Stimulated activated CD4-positive, alpha-beta T cell treated with anti-CD3 and anti-CD28 coated beads, TNF-alpha, amount 100 ng/mL, for 48 hours (primary cell): Measurements from ENCODE around the gene ICAM2.
"Not testable (repeated sequence)": the region's sequence is repeated elsewhere in the genome, so short reads cannot be mapped to it uniquely, and the experiment has no call there.

Experiments used
- DNase-seq, 3 donors: peaks; one replicate each; pipeline ENCODE4 v3.0.0-alpha.2; 2020; ENCODE audit warnings: low read depth in 3 of 3

The ICAM2 gene

DNA sequence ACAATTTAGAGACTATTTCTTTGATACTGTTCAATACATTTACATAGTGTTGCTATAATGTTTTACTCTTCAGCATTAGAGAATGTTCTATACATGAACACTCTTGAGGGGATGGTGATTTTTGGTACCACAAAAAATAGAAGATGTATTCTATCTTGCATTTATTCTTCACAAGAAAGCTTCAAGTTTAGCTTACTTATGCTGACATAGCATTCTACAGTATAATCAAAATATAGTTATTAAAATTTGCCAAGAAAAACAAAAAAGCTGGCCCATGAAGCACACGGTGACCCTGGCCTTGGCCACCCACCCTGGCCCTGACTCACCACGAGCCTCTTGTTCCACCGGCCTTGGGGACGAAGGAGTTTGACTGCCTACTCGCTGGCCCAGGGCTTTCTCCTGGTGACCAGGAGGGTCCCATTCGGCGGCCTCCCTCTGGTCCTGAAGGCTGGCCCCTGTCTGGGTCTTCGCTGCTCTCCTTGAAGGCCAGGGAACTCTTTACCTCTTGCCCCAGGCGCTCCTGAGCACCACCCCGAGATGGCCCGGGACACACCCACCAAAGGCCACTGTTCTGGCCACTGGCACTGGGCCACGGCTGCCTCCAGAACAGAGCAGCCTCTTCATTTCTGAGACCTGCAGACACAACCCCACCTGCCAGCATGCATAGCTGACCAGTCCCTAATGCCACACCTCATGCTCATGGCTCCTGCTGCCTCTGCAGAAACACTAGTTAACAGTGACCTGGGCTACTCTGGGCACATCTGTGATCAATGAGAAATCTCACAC is 22.5 kb upstream of the ICAM2 start:
- no peak for DNase-seq

DNA sequence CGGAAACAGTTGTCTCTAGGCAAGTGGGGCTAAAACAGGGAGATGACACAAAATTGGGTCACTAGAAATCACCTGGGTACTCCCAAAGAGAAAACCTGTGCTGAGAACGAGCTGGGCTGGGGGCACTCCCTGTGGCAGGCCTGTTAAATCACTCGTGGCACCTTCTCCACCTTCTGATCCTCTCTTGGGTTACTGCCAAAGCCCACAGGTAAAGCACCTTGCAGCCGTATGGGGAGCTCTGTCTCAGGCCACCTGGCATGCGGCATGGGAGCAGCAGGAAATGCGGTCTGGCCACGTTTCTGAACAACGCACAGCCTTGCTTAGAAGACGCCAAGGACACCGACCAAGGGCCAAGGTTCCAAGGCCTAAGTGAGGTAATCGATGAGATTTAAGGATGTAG is 21.5 kb upstream of the ICAM2 start:
- no peak for DNase-seq

DNA sequence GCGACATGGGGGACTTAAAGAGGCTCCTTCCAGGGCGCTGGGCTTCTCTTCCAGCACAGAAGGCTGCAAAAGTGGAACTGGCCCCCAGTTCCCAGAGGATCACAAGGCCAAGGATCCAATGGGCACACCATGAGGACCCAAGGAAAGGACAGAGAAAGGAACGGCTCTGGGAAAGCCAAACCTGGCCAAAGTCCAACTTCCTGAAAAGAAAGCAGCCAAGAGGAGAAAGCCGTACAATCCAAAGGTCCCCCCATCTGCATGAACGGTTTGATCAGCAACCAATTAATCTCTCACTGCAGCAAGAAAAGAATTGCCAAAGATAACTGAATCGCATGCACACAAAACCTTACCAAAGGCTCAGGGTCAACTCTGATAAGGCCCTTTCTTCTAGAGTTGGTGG is 19.8 kb upstream of the ICAM2 start:
- no peak for DNase-seq

DNA sequence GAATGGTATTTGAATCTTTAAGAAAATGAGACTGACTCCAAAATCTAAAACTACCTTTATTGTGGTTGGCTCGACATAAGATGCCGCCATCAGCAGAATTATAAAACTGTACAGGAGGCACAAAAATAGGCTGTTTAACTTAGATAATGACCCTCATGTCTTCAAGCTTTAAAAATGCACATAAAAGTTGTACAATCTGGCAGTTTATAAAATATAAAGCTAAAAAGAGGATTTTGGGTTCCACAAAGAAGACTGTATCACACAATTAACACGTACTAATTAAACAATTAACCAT is 18.6 kb upstream of the ICAM2 start:
- no peak for DNase-seq

DNA sequence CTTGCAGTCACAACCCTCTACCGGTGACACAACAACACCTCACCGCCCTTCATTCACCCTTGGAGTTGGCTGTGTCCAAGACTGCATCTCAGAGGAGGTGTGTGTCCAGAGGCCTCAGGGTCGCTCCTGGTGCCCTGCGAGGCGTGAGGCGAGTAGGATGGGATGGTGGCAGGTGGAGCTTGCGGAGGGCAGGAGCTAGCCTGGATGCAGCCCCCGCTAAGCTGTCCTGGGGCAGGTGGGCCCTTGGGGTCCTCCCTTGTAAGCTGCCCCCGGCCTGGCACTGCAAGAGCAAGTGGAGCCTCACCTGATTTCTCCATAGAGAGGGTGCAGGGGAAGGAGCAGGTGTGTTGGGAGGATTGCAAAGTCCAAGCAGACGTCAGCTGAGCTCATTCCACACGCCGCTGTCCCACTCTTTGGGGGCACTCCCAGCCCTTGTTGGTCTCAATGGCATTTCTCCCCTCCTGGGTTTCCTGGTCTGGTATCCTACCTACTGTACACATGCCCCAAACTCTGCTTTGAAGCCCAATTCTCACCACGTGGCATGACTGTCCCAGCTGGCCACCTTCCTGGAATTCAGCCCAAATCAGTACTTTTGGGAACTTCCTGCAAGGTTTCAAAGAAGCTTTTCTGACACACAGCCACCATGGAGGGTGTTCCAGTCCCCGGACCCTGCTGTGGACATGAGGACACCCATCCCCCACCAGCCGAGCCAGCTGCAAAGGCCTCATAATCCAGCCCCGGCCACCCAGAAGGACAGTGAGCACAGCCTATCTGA is 18.1 kb upstream of the ICAM2 start:
- DNase-seq: no peak

DNA sequence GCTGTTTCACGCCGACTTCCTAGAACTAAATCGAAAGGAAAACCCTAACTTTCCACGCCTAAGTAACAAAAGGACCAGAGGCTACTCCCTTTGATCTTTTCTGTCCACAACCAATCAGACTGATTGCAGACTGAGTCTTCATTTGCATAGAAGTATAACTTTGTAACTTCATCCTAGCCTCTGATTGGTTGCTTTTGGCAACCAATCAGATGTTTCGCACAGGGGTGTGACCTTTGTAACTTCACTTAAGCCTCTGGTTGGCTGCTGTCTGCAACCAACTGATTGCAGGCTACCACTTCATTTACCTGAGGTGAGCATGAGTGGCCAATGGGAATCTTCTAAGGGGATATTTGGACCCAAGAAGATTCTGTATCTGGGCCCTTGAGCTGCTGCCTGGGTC is 17.4 kb upstream of the ICAM2 start:
- no peak for DNase-seq

DNA sequence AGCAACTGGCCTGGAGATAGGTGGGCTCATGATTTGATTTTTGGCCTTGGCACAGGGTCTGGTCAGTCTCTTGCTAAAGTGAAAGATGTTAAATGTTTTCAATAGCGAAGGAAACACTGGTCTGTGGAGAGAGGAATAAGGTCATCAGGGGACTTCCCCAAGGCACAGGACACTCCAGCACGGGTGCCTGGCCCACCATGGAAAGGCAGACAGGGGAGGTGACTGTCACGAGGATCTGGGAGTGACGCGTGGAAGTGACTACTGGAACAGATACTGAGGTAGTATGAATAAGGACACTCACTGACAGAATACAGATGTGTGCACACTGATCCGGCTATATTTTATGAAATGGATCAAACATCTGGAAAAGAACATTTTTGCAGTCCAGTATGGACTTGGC is 16.7 kb upstream of the ICAM2 start:
- no peak for DNase-seq

DNA sequence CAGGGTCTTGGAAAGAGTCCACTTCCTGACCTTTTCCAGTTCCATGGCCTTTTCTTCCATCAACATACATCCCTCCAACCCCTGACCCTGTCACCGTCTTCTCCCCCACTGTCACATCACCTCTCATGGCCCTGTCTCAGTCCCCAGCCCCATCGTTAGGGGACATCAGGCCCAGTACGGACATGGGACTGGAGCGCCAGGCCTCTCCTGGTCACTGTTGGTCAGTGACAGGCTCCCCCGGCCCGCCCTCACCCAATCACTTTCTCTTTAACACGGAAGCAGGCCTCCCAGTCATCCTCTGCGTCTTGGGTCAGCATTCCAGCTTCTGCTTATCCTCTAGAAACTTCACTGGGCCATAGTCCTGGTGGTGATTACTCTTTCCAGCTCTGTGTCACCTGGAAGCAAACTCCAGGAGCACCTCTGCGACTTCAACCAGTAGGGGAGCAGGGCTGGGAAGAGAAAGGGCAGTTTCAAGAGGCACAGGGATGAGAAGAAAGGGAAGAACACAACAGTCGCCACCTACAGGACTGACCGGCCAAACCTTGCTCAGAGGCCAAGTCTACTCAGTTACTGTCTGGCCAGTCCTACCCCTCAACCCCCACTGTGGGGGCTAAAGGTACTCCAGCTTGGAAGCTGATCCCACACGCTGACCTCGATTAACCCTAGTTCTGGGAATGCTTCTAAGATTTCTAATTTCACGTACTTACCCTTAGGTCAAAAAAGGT is 15.9 kb upstream of the ICAM2 start:
- DNase-seq: no peak

DNA sequence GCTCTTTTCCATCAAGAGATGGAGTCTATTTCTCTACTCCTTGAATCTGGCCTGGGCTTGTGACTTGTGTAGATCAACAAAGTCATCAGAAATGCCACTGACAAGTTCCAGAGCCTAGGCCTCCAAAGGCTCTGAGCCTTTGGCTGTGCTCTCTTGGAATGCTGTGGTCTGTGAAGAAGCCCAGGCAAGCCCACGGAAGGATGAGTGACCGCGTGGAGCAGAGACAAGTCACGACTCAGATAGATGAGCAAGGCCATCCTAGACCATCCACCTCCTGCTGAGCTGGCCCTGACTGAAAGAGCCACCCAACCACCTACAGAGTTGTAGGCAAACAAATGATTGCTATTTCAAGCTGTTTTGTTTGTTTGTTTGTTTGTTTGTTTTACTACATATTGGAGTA is 11.6 kb upstream of the ICAM2 start:
- no peak for DNase-seq

DNA sequence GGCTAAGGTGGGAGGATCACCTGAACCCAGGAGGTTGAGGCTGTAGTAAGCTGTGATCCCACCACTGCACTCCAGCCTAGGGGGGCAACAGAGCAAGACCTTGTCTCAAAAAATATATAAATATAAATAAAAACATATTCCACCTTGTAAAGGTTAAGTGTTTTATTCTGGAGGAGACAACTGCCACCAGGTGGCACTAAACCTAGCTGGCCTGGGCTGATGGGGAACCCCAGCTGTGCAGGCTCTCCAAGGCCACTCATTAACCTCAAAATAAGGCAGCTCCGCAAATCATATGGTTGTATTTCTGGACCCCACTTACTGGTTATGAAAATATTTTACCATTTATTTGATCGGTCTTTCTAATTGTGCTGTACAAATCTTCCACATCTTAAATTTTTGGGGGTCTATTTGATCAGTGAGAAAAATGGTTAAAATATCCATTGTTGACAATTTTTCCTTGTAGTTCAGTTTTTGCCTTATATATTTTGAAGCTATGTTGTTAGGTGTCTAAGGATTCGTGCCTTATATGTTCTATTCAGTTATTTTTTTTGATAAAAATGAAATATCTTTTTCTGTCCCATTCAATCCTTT is 8.5 kb upstream of the ICAM2 start:
- DNase-seq: peak; percentile 48 to 69 (median 56)

DNA sequence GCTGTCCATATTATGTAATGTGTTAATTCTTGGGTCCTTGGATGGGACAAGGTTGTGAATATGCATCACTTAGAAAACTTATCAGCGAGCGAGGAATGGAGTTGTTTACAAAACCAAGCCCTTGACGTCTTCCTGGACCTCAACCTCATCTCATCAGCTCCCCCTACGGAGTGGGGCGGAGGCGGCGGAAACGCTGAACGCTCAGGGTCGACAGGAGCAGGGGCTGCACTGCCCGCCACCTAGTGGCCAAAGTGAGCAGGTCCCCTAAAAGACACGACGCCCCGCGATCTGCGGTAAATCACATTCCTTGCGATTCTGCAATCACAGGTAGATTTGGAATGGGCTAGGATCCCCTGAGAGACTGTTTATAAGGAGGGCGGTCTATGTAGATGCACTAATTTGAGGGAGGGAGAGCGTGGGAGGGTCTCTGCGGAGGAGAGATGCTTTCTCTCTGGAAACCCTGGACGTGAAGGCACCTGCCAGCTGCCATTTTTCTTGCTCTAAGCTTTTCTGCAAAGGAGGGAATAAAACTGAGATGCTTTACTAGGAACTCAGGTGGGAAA is 5.4 kb upstream of the ICAM2 start:
- DNase-seq: peak; percentile 60 to 84 (median 81)

DNA sequence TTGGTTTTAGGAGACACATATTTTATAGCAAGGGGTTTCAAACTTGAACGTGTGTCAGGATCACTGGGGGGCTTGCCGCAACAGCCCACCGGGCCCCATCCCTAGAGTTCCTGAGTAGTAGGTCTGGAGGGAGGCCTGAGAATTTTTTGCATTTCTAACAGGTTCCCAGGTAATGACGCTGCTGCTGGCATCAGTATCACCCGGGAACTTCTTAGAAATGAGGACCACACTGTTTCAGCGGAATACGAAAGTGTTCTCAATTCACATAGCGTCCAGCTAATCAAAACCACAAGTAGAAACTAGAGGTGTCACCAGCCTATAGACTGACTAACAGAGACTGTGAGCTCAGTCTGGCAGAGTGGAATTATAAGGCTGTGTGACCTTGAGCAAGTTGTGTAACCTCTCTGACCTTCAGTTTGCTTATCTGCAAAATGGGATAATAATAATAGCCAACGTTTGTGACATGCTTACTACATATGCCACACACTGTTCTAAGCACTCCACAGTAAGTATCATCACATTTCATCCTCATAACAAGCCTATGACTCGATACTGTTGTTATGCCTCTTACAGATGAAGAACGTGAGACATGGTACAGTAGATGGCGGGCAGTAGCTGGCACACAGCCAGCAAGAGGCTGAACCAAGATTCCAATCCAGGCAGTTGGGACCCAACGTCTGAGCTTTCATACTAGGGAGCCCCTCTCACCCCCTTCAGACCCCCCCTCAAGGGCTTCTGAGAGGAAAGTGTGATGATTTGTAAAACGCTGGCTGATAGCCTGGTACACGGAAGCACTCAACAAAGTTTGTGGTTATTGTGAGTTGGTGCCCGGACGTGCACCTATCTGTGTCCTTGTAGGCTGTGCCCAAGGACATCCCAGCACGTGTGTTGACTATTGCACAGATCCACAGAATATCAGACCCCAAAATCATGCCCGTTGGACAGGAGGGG is 4.6 kb upstream of the ICAM2 start:
- no peak for DNase-seq

DNA sequence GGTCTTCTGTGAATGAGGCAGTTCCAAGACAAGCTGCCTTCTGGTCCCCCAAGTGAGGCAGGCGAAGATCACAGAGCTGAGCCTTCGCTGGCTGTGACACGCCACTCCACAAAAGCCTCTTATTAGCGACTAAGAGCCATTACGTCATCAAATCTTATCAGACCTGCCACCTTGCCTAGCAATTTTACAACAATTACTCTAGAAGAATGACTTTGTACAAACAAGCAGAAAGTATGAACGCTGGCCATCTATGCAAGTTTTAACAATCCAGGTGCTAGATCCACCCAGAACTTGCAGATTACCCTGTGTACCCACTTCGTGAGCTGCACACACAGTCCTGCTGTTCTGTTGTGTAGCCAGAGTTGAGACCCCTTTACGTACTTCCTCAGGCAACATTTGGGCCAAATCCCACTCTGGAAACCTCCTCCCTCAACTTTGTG is 3.8 kb upstream of the ICAM2 start:
- DNase-seq: no peak

DNA sequence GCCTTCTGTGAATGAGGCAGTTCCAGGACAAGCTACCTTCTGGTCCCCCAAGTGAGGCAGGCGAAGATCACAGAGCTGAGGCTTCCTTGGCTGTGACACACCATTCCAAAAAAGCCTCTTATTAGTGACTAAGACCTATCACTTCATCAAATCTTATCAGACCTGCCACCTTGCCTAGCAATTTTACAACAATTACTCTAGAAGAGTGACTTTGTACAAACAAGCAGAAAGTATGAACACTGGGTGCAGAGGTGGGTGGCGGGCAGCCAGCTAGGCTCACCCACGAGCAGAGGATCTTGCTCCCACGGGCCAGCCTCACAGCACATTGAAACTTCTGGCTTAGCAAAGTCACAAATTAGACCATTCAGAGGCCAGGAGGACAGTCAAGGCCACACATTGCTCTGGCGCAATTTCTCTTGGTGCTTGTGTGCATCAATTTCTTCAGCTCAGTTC is 2.2 kb upstream of the ICAM2 start:
- DNase-seq: no peak

DNA sequence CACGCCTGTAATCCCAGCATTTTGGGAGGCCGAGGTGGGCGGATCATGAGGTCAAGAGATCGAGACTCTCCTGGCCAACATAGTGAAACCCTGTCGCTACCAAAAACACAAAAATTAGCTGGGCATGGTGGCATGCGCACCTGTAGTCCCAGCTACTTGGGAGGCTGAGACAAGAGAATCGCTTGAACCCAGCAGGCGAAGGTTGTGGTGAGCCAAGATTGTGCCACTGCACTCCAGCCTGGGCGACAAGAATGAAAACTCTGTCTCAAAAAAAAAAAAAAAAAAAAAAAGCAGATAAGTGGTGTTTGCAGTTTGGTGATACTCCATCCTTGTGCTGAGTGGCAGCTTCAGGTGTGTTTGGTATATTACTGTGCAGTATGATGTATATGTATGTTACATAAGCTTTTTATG is 877 bp downstream of the ICAM2 start:
- not testable (repeated sequence) for DNase-seq

DNA sequence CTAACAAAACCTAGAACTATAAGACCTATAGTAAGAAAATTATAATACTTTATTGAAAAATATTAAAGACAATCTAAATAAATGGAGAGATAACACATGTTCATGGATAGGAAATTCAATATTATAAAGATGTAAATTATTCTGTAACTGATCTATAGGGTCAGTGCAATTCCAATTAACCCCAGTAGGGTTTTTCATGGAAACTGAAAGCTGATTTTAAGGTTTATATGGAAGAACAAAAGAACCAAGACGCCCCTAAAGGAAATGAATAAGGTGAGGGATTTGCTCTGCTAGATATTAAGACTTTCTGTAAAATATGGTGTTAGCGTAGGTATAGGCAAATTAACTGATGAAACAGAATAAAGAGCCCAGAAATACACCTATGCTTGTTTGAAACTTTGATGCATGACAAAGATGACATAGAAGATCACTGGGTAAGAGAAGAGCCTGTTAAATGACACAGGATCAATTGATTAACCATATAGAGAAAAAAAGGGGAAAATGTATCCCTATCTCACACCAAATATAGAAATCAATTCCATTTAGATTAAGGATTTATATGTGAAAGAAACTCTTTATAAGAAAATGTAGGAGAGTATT is 3.0 kb downstream of the ICAM2 start:
- DNase-seq: no peak

DNA sequence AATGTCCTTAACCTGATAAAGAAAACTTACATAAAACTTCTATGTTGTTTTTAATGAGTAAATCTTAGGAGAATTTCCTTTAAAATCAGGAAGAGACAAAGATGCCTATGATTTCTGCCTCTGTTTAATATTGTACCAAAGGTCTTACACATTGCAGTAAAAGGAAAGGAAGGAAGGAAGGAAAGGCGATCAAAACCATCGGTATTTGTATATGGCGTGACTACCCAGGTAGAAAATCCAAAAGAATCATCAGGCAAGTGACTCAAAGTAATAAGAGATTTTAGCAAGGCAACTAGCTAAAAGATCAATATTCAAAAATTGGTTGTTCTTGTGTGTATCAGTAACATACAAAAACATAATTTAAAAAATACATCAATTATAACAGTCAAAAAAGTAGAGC is 3.5 kb downstream of the ICAM2 start:
- DNase-seq: no peak

DNA sequence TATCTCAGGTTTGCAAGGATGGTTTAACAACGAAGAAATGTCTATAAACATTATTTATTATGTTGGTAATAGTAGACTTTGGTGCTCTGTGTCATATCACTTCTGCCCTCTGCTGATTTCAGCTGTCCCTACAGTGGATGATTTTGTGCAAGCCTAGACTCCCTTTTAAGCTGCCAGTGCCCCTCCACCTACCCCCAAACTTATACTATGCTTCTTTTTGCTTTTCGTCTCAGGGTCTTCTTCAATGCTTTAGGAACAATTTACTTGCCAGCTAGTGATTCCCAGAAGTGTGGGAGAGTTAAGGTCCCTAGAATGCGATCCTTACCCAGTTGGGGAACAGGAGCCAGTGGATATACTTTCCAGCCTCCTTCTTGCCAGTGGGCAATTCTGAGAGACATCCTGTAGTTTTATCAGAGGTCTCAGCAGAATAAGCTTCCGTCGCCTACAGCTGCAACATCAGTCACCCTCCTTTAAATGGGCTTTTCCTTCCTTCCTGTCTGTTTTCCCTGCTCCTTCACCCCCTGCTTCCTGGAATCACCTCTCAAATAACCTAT is 4.1 kb downstream of the ICAM2 start:
- DNase-seq: no peak

DNA sequence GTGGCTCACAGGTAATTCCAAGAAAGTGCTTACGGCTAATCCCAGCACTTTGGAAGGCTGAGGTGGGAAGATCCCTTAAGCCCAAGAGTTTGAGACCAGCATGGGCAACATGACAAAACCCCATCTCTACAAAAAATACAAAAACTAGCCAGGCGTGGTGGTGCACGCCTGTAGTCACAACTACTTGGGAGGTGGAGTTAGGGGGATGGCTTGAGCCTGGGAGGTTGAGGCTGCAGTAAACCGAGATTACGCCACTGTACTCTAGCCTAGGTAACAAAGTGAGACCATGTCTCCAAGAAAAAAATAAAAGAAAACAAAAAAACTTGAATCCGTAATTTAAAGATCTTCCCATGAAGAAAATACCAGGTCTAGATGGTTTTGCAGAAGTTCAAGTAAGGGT is 5.0 kb downstream of the ICAM2 start:
- no peak for DNase-seq
